NOMO-1 (cell line): ENCODE measurements around the gene WT1.

Source experiments
- DNase-seq, 2 experiments: peaks; one replicate each; lab custom pipeline; 2025; ENCODE audit not compliant: unreplicated experiment in 2 of 2; lab: John Stamatoyannopoulos, UW

Gene WT1

DNA sequence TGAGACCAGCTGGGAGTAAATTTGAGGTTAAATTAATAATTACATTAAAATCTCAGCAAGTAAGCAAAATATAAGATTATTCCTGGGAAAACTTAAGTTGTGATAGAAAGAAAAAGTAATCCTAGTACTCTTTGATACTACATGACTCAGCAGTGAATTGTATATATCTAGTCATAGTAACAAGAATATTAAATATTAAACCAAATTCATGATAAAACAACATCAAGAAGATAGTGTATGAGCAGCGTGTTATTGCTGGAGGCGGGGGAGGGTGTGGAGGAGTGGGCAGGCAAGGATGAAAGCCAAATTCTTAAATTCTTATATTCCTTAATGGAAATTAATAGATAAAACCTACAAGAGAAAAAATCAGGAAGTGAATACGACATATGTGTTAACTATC, 95.2 kb downstream of the WT1 start:
- DNase-seq: no peak
